NCI-H2029 treated with DMSO at 0.1 percent for 48 hours (cell line): ENCODE measurements around the gene RAN.
A peak's percentile ranks its signal among the peaks of the same experiment; 100 is the strongest.
"Not testable (repeated sequence)": the region's sequence is repeated elsewhere in the genome, so short reads cannot be mapped to it uniquely, and the experiment has no call there.

Source experiments
- DNase-seq: peaks from one replicate; lab custom pipeline; 2025; lab: John Stamatoyannopoulos, UW

RAN gene

DNA sequence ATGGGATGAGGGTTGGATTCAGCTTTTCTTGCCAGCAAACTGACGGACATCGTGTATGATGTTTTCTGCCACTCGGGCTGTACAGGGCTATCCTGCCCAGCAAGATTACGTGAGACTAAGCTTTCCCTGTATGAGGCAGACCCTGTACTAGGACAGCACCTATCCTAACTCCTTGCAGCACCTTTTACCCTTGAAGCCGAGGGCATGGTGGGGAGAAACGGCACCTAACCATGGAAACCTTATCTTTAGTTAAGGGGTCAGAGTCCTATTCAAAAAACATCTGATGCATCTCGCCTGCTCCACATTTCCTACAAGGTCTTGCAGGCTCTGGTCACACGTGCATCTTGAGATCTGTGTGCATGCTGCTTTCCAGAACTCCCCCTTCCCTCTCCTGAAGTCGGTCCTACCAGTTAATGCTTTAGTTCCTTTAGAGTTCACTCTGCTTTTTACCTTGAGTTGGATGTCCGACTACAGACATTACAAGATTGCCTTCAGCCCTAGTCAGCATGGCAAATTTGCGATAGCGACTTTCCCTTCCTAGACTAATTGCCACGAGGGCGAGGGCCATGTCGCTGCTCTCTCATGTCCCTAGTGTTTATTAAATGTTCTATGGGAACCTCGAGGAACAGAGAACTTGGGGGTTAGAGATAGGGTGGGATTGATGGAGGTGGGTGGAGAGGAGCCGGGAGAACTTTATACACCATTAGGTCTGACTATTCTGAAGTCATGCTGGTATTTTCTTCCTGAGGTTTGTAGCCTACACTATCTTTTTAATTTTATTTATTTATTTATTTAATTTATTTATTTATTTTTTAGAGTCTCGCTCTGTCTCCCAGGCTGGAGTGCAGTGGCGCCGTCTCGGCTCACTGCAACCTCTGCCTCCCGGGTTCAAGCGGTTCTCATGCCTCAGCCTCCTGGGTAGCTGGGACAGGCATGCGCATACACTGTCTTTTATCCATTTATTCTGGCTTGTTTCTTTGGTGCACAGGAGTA lies 6.6 kb downstream of the RAN start:
- DNase-seq = no peak

DNA sequence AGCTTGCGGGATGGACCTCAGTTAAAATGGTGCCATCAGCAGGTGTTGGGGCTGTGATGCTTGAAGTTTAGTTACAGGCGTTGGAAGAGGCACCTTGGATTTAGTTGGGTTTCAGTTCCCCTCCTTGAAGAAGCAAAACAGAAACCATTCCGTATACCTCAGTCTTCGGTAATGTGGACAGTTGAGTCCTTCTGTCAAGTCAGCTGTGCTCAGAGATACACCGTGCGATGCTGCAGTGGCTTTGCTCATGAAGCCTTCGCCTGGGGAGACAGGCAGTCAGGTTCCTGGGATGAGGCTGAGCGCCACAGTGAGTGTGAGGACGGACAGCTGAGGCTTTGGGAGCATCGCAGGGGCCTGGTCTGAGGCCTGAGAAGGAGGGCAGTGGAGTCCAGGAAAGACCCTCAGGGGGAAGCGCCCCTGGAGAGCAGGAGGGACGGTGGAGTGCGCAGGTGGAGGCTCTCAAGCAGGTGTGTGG lies 7.4 kb downstream of the RAN start:
- no peak for DNase-seq

DNA sequence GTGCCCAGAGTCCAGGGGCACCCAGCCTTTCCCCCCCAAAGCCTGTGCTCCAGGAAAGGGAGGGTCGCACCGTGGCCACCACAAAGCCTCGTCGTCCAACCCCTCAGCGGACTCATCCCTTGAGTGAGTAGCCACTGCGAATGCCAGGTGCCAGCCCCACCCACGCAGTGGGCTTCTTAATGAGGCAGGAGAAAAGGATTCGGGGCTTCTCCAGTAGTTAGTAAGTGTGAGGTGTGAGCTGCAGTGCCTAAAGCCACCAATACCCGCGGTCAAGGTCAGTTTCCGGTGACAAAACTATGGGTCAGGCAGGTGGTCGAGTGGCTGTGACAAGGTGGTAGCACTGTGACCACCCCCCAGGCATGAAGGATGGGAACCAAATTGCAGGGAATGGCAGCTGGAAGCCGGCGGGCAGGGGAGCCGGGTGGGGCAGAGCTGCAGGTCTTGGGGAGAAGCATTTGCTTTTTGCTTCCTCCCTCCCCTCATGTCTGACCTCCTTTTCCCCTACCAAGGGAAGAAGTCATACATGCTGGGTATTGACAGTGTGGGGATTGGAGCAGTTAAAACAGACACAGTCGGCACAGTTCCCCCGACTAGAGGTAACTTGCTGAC lies 8.0 kb downstream of the RAN start:
- DNase-seq = no peak

DNA sequence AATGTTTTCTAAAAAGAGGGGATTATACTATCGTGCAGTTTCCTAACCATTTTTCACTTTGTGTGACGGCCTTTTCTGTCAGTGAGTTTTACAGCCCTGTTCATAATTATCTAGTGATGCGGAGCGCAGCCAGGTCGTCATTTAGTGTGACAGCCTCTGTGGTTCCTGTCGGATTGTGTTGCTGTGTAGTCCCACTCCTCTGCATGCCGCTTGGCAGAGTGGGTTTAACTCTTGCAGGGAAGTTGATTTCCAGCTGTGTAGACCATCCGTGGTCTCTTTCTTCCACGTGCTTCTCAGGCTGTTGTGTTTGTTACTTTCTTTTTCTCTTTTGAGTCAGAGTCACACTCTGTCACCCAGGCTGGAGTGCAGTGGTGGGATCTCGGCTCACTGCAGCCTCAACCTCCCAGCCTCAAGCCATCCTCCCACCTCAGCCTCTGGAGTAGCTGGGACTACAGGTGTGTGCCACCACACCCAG lies 8.6 kb downstream of the RAN start:
- DNase-seq = no peak

DNA sequence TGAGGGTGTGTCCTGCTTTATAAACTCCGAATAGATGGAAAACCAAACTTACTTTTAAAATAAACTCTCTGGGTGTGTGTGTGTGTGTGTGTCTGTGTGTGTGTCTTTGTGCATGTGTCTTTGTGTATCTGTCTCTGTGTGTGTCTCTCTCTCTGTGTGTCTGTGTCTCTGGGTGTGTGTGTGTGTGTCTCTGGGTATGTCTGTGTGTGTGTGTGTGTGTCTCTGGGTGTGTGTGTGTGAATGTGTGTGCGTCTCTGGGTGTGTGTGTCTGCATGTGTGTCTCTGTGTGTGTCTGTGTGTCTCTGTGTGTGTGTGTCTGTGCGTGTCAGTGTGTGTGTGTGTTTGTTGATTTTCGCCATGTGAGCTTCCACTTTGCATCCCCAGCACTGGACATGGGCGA lies 9.2 kb downstream of the RAN start:
- DNase-seq = no peak

DNA sequence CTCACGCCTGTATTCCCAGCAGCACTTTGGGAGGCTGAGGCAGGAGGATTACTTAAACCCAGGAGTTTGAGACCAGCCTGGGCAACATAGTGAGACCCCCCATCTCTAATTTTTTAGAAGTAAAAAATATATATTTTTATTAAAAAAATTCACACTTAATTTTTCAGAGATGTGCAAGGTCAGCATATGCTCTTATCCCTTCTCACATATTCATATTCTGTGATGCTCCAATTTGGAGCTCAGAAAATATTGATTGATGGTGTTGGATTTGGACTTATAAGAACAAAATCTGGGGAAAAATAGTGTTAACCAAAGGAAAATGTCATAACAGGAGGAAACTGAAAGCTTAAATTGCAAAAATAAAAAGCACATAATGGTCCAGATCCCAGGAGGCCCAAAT lies 9.7 kb downstream of the RAN start:
- DNase-seq = no peak

DNA sequence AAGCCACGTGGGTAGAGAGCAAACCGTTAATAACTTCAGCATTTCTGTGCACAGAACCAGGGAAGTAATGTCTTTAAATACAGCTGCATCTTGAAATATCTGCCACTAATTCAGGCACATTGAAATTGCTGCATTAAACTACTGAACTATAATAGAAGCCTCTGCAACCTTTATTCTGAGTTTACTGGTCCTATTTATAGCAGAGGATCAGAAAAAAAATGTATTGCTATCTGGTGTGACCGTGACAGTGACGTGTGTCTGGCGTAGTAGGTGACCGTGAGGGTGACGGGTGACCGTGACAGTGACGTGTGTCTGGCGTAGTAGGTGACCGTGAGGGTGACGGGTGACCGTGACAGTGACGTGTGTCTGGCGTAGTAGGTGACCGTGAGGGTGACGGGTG lies 15.3 kb downstream of the RAN start:
- DNase-seq = not testable (repeated sequence)

DNA sequence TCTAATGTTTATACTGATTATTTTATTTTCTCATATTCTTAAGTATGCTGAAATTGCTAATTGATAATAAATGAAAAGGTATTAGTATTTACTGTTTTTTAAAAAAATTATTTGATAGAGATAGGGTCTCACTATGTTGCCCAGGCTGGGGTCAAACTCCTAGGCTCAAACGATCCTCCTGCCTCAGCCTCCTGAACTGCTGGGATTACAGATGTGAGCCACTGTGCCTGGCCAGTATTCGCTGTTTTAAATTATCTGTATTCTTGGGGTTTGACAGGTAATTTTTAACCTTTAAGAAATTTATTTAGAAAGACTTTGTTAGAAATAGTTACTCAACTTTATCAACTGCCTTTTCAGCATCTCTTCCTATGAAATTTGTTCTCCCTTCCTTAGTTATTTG lies 32.2 kb downstream of the RAN start:
- no peak for DNase-seq

DNA sequence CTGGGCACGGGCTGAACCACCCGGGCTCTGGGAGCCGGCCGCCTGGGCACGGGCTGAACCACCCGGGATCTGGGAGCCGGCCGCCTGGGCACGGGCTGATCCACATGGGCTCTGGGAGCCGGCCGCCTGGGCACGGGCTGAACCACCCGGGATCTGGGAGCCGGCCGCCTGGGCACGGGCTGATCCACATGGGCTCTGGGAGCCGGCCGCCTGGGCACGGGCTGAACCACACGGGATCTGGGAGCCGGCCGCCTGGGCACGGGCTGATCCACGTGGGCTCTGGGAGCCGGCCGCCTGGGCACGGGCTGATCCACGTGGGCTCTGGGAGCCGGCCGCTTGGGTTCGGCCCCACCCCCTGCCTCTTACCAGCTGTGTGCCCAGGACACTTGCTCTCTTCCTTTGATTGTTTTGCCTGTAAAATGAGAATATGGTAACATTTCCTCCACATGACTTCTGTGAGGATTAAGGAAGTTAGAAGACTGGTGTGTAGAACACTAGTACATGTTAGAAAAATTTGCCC lies 33.1 kb downstream of the RAN start:
- not testable (repeated sequence) for DNase-seq

DNA sequence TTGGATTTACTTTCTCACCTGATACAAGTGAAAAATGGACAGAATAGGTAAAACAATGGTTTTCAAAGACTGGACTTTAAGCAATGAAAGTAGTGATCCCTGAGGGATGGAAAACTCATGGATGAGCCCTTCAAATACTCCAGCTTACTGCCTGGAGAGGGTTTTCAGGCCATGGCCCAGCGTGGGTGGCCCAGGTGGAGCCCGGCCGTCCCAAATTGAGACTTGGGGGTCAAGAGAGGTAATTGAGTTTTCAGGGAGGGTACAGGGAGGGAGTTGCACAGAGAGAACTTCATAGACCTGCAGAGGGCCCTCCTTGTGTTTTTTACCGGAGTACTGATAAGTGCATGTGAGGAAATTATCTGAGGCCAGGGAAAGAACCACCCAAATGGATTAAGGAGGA lies 37.2 kb downstream of the RAN start:
- DNase-seq = no peak

DNA sequence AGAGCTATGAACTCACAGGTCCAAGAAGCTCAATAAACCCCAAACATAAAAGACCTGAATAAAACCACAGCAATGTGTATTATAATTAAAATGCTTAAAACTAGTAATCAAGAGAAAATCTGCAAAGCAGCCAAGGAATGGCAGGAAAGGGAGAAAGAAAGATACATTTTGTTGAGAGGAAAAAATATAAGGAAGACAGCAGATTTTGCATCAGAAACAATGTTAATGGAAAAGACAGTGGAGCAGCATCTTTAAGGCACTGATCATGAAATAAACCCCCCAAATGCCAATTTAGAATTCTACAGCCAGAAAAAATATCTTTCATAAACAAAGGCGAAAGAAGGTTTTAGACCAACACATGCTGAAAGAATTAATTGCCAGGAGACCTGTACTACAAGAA lies 39.3 kb downstream of the RAN start:
- no peak for DNase-seq

DNA sequence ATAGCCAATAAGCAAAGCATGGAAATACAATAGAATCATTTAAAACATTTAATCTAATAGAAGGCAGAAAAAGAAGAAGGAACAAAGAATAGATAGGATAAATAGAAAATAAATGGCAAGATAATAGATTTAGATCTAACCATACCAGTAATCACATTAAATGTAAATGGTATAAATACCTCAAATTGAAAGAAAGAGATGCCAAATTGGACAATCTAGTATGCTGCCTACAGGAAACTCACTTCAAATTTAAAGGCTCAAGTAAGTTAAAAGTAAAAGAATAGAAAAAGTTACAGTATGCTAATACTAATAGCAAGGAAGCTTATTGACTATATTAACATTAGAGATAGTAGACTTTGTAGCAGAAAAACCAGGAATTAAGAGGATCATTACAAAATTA lies 40.1 kb downstream of the RAN start:
- no peak for DNase-seq

DNA sequence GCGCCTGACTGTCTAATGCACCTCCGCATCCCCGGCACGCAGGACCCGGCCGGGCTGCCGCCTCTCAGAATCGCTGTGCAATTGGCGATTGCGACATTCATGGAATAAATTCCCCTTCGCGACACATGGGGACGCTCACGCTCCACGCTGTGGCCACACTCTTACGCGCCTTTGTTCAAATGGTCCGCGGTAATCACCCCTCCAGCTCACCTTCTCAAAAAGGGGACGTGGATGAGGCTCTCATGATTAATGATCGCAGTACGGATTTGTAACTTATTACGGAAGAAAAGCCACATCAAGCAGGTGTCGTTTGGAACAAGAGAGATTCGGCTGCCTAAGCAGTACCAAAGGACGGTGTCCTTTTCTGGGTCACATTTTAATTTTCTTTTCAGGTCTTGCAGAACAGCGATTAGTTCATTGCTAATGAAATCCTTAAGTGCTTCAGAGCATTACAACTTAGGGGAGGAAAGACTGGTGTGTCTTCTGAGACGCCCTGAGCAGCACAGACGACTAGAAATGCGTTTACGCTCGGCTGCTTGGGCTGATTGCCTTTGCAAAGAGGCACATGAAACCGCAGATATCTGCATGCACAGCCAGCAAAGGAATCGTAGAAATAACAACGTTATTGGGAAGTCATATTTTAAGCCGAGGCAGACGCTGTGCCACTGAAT lies 44.5 kb downstream of the RAN start:
- peak; percentile 13 for DNase-seq

DNA sequence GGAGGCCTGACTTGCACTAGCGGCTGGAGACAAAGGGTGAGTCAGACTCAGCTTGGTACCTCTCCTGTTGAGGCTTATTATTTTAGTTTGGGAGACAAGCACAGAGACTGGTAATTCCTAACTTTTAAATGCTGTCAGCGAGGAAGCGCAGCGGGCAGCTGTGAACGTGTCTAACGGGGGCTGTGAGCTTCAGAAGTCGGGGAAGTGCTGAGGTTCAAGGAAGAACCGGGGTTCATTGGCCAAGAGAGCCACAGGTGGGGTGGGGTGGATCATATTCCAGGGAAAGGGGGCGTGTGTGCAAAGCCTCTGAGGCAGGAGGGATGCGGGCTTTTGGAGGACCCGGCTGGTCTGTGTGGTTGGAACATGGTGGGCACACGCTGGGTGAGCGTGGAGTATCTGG lies 45.7 kb downstream of the RAN start:
- no peak for DNase-seq

DNA sequence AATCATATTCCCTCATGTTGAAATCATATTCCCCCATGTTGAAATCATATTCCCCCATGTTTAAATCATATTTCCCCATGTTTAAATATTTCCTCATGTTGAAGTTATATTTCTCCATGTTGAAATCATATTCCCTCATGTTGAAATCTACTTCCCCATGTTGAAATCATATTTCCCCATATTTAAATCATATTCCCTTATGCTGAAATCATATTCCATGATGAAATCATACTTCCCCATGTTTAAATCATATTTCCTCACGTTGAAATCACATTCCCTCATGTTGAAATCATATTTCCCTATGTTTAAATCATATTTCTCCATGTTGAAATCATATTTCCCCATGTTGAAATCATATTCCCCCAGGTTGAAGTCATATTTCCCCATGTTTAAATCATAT lies 47.2 kb downstream of the RAN start:
- DNase-seq = no peak

DNA sequence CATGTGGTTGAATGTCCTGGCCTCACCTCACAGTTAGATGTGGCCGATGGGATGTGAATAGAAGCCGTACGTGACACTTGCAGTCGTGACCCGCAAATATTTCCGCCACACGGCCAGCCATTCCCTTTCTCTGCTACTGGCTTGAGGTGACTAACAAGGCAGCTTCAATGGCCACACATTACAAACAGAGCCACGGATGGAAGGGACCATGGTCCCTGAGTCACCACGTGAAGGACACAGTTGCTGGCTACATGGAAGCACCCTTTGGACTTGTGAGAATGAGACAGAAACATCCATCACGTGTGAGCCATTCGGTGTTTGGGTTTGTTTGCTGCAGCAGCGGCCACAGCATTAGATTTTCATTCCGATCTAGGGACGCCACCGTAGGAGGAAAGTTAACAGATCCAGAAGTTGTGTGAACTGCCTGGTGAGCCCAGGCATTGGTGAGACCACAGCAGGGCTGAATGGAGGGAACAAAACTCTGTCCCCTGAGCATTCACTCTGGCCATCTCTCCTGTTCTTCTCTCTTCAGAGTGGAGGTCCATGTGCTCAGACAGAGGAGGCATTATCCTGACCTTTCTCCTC lies 48.3 kb downstream of the RAN start:
- no peak for DNase-seq

DNA sequence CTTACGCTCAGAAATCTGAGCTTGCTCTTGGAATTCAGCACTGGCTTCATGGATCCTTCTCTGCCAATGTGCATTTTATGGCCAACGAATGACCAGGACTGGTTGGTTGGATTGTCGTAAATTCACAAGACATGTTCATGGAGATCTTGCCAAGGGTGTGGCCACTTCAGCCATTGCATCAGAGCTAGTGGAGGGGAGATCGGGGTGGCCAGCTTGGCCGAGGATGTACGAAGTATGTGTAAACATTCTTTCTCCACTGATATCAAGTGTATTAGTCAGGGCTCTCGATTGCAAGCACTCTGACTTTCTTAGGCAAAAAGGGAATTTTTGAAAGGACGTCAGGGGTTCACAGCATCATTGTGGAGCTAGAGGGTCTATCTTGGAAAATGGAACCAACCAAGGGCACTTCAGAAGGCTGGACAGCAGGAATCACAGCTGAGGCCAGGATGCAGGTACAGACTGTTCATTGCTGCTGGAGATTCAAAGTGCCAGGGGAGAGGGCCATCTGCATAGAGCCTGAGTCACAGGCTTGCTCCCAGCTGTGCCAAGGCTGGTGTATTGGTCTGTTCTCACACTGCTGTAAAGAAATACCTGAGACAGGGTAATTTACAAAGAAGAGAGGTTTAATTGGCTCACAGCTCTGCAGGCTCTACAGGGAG lies 49.0 kb downstream of the RAN start:
- no peak for DNase-seq

DNA sequence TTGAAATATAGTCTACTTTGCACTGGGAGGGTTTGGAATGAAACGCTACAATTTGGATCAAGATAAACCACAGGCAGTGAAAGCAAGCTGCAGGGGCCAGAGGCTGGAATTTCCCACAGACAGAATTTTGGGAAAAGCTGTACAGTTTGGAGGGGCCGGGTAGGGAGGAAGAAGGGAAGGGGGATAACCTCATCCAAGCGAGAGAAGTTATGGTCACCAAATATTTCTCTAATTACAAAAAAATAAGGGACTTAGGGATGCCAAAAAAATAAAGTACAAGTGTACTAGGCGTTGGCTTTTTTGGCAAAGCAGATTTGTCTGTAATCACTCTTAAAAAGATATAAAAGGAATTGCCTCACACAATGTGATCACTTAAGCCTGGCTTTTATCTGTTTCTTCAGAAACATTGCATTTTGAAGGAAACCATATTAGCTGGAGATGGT lies 50.7 kb downstream of the RAN start:
- no peak for DNase-seq

DNA sequence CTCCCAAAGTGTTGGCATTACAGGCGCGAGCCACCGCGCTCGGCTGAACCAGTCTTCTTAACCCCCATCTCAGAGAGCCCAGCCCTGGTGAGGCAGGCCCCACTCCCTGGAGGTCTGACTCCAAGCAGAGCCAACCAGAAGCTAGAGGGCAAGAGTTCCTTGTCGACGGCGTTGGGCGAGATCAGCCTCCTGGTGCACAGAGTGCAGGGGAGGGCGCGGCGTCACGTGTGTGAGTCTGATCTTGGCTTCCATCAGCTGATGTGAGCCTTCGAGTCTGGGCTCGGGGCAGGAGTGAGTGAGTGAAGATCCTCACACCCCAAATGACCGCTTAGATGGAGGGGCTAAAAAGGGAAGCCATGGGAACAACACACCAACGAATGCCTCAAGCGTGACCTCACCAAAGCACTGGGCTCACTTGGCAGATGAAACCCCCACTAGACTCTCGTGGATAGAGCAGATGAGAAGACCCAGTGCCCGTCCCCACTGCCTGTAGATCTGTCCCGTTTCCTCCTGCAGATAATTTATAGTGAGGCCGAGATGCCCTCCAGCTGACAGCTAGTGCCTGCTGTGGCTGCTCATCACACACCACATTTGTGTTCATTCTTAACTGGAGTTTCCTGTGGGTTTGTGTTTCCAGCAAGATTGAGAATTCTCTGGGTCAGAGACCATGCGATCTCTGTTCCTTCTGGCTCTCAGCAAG lies 53.2 kb downstream of the RAN start:
- DNase-seq = no peak

DNA sequence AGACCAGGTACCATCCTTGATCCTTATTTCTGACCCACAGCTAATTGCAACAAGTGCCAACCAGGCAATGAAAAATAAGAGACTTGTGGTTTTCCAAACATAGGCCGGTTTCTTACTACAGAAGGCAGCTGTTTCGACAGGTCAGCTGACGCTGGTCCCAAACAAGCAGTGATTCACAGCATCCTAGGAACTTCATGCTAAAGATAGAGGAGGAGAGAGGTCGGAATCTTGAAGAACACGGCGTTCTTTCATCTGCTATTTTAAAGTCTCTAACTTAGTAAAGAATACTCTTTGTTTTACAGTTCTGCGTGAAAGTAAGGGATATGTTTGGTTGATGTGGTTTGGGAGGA lies 53.8 kb downstream of the RAN start:
- DNase-seq = no peak
